ENCODE results near the gene LTB4R2.

DNA sequence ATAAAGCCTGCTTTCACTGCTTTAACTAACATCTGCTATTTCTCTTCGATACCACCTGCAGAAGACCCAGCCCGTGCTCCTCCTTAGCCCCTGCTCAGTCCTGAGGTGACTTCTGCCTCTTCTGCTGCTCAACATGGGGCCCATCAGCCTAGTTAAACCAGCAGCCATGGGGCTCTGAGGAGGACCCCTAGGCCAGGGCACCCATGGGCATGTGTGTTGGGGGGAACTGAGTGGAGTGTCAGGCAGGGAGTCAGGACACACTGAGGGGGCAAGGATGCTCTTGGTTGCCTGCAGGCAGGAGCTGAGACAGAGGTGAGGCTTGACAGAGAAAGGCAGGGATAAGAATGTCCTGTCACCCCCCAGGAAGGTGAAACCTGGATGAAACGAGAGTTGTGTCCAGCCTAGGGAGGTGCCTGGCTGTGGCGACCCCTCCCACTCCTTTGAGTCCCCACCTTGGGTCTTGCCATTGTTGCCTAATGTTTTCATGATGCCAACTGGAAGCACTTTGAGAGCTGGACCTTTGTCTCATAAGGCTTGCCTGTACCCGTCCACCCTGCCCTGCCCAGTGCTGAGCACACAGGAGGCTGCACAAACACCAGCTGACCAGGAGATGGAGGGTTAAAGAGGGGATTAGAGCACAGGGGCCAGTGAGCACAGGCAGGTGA is 26.0 kb upstream of the LTB4R2 start:
- no peak for TF ChIP-seq CTCF (conservative IDR thresholded peaks at IDR 0.05 in 1 of 2, IDR thresholded peaks at IDR 0.05 in 1 of 2; ENCODE audit: low read depth in 1 of 2, low read length in 2 of 2)
- no peak for TF ChIP-seq EZH2 (IDR thresholded peaks at IDR 0.05; ENCODE audit: low read length, missing control alignments)
